Activated CD8-positive, alpha-beta T cell treated with anti-CD3 and anti-CD28 coated beads for 36 hours (primary cell): Measurements from ENCODE around the gene NFX1. TPM values are rescaled to one million over a fixed set of nuclear protein-coding genes. Genes with fewer than 3 reads are reported as not detected.
A peak's percentile ranks its signal among the peaks of the same experiment; 100 is the strongest.
"Not testable (repeated sequence)": the region's sequence is repeated elsewhere in the genome, so short reads cannot be mapped to it uniquely, and the experiment has no call there.

Source experiments
- ATAC-seq: fragments of 200-7000 bp; cut with Tn5 transposase; one replicate; pipeline ENCODE4 v1.10.0; 2021; ENCODE audit warnings: mild to moderate bottlenecking, moderate library complexity
- CTCF ChIA-PET: fragments of 350-600 bp; sonication (Branson Sonifier 250); formaldehyde crosslinking; loops from one replicate; lab custom pipeline; 2021; ENCODE audit warnings: antibody characterized with exemption; lab: Charles Lee
- POLR2A ChIA-PET: fragments of 350-600 bp; sonication (Branson Sonifier 250); formaldehyde crosslinking; loops from one replicate; lab custom pipeline; 2021; ENCODE audit warnings: antibody characterized with exemption; lab: Charles Lee
- DNase-seq: peaks from one replicate; pipeline ENCODE4 v3.0.0-alpha.2; 2020
- H3K27ac Mint-ChIP-seq: one replicate; pipeline ENCODE4 v1.8.0; 2021; ENCODE audit warnings: mild to moderate bottlenecking, mixed read lengths
- H3K27me3 Mint-ChIP-seq: one replicate; pipeline ENCODE4 v1.8.0; 2021; ENCODE audit warnings: mixed read lengths
- H3K36me3 Mint-ChIP-seq: one replicate; pipeline ENCODE4 v1.8.0; 2021; ENCODE audit warnings: low read depth, mixed read lengths
- H3K4me1 Mint-ChIP-seq: one replicate; pipeline ENCODE4 v1.8.0; 2021; ENCODE audit warnings: low read depth, mixed read lengths
- H3K4me3 Mint-ChIP-seq: one replicate; pipeline ENCODE4 v1.8.0; 2021; ENCODE audit warnings: mild to moderate bottlenecking, moderate library complexity, mixed read lengths
- H3K9me3 Mint-ChIP-seq: one replicate; pipeline ENCODE4 v1.8.0; 2021; ENCODE audit warnings: mixed read lengths
- intact Hi-C: fragments of 100-400 bp; cut with micrococcal nuclease; formaldehyde crosslinking; loops from one replicate; pipeline ENCODE4 v1.10.0; 2022
- total RNA-seq, 2 experiments: library from RNA; stranded (reverse); gene quantifications; one replicate each; pipeline ENCODE4 v1.2.3, GENCODE V29; 2021
- TF ChIP-seq, protein P1 (sequence below): fragments of 200-600 bp; IDR thresholded peaks from one replicate; pipeline ENCODE4 v1.8.0; 2022; ENCODE audit warnings: antibody characterized with exemption, mild to moderate bottlenecking

The NFX1 gene
- total RNA-seq, 2 experiments from 2014 or later, result 37.4 to 38.9 TPM

DNA sequence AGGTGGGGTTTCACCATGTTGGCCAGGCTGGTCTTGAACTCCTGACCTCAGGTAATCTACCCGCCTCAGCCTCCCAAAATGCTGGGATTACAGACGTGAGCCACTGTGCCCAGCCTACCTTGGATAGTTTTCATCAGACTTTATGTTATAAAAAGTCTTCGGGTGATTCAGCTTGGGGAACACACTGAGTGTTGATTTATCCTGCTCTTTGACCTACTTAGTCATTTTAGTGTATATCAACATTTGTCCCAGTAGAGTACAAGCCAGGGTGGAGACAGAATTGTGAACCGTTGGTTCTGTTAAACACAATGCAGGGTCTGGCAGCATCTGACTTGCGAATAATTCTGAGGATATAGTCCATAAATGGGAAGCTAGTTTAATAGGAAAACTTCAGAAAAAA is 39.7 kb downstream of the NFX1 start:
- ChIA-PET POLR2A (interaction anchor here (0.8 kb wide), 1 partner anchor 16 kb away, joined by 3 read pairs; no protein-coding TSS in a partner anchor), CTCF (interaction anchor here (1.3 kb wide), 1 partner anchor 45 kb away, joined by 3 read pairs; no protein-coding TSS in a partner anchor)
- no peaks in the 10 kb centered on the region for H3K9me3 Mint-ChIP-seq
- H3K4me1 Mint-ChIP-seq, result no peaks in the 10 kb centered on the region
- DNase-seq, result no peak
- TF ChIP-seq, protein P1, sequence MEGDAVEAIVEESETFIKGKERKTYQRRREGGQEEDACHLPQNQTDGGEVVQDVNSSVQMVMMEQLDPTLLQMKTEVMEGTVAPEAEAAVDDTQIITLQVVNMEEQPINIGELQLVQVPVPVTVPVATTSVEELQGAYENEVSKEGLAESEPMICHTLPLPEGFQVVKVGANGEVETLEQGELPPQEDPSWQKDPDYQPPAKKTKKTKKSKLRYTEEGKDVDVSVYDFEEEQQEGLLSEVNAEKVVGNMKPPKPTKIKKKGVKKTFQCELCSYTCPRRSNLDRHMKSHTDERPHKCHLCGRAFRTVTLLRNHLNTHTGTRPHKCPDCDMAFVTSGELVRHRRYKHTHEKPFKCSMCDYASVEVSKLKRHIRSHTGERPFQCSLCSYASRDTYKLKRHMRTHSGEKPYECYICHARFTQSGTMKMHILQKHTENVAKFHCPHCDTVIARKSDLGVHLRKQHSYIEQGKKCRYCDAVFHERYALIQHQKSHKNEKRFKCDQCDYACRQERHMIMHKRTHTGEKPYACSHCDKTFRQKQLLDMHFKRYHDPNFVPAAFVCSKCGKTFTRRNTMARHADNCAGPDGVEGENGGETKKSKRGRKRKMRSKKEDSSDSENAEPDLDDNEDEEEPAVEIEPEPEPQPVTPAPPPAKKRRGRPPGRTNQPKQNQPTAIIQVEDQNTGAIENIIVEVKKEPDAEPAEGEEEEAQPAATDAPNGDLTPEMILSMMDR, result no peak
- no peak for ATAC-seq
- peaks cover 57% of the 10 kb centered on the region for H3K36me3 Mint-ChIP-seq
- H3K27ac Mint-ChIP-seq, result no peak overlapping the region
- H3K4me3 Mint-ChIP-seq, result no peak overlapping the region
- no peaks in the 10 kb centered on the region for H3K27me3 Mint-ChIP-seq
- intact Hi-C loops, result no loop called here

DNA sequence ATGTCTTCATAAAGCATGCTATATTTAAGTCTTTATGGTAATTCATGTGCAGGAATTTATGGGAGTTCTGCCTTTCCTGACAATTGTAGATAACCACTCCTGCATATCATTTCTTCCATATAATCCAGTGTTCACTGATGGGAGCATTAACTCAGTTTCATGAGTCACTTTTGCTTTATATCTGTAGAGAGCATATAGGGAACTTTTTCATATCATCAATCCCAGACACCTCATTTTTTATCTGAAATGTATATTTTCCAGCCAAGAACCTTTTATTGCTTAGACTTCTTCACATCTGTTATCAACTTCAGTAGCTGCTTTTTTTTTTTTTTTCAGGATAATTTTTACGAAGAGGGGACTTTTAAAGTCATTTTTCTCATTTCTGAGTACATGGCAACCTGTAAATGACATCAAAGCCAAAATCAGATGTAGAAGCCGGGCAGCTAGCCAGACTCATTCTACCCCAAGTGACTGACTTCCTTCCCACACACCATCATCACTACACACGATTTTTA is 41.1 kb downstream of the NFX1 start:
- Mint-ChIP-seq H3K9me3 (no peaks in the 10 kb centered on the region), H3K4me3 (no peak overlapping the region), H3K4me1 (no peaks in the 10 kb centered on the region), H3K27ac (no peak overlapping the region), H3K36me3 (peaks cover 58% of the 10 kb centered on the region), H3K27me3 (no peaks in the 10 kb centered on the region)
- intact Hi-C loops, result no loop called here
- no peak for ATAC-seq
- no peak for DNase-seq
- TF ChIP-seq, protein P1, result no peak
- ChIA-PET CTCF (interaction anchor here (1.1 to 1.3 kb wide), 2 partner anchors 43 to 44 kb away, joined by 3 read pairs; no protein-coding TSS in a partner anchor), POLR2A (interaction anchor here (1.0 kb wide), 1 partner anchor 24 kb away, joined by 3 read pairs; no protein-coding TSS in a partner anchor)

DNA sequence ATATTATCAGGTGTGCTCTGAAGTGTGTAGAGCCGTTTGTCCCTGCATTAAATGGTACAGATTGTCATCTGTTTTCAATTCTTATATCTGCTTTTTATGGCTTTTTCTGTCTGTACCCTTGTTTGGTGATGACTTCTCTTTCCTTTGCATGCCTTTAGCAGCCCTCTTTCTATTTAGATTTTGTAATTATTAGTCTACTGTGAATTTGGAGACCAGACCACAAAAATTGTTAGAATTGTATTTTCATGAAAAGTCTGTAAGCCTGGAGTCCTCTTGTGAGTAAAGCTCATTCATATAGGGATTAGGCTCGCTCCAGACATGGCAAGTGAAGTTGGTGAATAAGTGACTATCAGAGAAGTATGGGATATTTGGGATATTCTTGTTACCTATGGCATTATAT is 41.7 kb downstream of the NFX1 start:
- ChIA-PET POLR2A (interaction anchor here (0.7 to 1.0 kb wide), 3 partner anchors 9 to 24 kb away, joined by 3 read pairs; no protein-coding TSS in a partner anchor), CTCF (interaction anchor here (1.1 kb wide), 1 partner anchor 43 kb away, joined by 3 read pairs; no protein-coding TSS in a partner anchor)
- Mint-ChIP-seq H3K4me3 (no peak overlapping the region), H3K9me3 (no peaks in the 10 kb centered on the region), H3K27me3 (no peaks in the 10 kb centered on the region), H3K27ac (no peak overlapping the region), H3K36me3 (peaks cover 59% of the 10 kb centered on the region), H3K4me1 (no peaks in the 10 kb centered on the region)
- ATAC-seq, result no peak
- TF ChIP-seq, protein P1, result no peak
- DNase-seq, result no peak
- intact Hi-C loops, result no loop called here

DNA sequence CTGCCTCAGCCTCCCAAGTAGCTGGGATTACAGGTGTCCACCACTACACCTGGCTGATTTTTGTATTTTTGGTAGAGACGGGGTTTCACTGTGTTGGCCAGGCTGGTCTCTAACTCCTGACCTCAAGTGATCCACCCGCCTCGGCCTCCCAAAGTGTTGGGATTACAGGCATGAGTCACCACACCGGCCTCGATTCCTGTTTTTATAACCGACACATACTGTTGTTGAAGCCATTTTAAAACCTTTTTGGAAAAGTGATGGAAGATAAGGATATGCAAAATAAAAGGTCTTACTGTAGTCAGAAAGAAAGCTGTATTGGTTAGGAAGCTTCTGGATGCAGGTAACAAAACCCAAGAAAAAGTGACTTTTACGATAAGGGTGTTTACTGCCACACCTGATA is 42.6 kb downstream of the NFX1 start:
- CTCF ChIA-PET, result interaction anchor here (1.1 to 1.3 kb wide), 2 partner anchors 12 to 72 kb away, joined by 3 read pairs; no protein-coding TSS in a partner anchor

DNA sequence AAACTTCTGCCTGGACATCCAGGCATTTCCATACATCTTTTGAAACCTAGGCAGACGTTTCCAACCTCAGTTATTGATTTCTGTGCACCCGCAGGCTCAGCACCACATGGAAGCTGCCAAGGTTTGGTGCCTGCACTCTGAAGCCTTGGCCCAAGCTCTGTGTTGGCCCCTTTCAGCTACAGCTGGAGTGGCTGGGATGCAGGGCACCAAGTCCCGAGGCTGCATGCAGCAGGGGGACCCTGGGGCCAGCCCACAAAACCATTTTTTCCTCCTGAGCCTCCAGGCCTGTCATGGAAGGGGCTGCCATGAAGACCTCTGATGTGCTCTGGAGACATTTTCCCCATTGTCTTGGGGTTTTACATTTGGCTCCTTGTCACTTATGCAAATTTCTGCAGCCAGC is 49.9 kb downstream of the NFX1 start:
- TF ChIP-seq, protein P1, result no peak
- intact Hi-C loops, result no loop called here
- DNase-seq (no peak), ATAC-seq (no peak)
- H3K27ac Mint-ChIP-seq, result no peak overlapping the region
- ChIA-PET CTCF (interaction anchor here (1.0 kb wide), 1 partner anchor 35 kb away, joined by 3 read pairs; no protein-coding TSS in a partner anchor), POLR2A (no interaction called here)
- peaks cover 18% of the 10 kb centered on the region for H3K9me3 Mint-ChIP-seq
- peaks cover 1% of the 10 kb centered on the region for H3K4me1 Mint-ChIP-seq
- H3K4me3 Mint-ChIP-seq, result no peak overlapping the region
- peaks cover 60% of the 10 kb centered on the region for H3K36me3 Mint-ChIP-seq
- no peaks in the 10 kb centered on the region for H3K27me3 Mint-ChIP-seq

More for the DNA sequence above, 42.6 kb downstream of the NFX1 start:
- H3K4me1 Mint-ChIP-seq, H3K9me3 Mint-ChIP-seq, H3K4me3 Mint-ChIP-seq, ATAC-seq, DNase-seq, intact Hi-C loops, H3K27me3 Mint-ChIP-seq: not testable (repeated sequence)
- POLR2A ChIA-PET, result interaction anchor here (0.7 kb wide), 1 partner anchor 10 kb away, joined by 3 read pairs; no protein-coding TSS in a partner anchor
- H3K36me3 Mint-ChIP-seq, result peaks cover 65% of the 10 kb centered on the region
- H3K27ac Mint-ChIP-seq, result peak overlapping the region; percentile 25
